H54 (cell line): ENCODE measurements around the gene LRCH1.

ENCODE experiments used
- DNase-seq: peaks from one replicate; pipeline ENCODE4 v3.0.0; 2011; ENCODE audit warnings: low spot score, mixed read lengths; ENCODE audit not compliant: insufficient read length
- FAIRE-seq: peaks from 3 replicates; lab custom pipeline; 2011; peaks lifted over from hg19 to GRCh38; lab: Jason Lieb, UNC
- POLR2A ChIP-seq: IDR thresholded peaks from 2 replicates; pipeline ENCODE4 v1.6.1; 2011; ENCODE audit warnings: low read depth, mild to moderate bottlenecking, low read length

The LRCH1 gene

DNA sequence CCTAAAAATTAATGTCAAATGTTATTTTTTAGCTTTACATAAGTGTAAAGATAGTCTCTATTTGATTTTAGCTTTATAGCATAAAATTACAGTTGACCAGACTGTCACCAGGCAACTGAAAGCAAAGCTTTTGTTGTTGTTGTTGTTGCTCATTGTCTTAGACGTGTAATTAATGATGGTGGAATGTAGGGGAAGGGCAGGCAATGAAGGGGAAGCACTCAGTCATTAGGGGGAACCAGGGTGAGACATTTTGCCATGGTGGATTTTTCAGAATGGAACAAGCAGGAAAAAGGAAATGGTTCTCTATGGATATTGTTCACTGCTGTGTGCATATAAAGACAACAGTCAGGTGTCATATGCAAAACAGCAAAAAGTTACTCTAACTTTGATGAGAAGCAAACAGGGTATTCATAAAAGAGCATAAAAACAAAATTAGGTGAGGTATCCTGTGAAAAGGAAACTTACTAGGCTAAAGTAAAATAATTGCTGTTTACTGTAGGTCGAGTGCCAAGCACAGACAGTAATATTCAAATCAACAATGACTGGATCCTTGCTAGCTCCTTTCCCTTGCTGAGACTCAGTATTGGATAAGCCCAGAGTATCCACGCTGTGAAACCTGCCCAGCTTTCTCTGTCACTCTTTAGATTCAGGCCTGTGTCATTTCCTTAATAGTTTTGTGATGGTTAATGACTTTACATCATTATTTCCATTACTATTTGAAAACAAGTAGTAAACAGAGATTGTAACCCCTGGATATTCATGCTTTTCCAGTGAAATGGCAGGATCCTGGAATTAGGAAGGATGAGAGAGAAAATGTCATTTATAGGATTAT lies 110.5 kb downstream of the LRCH1 start:
- no peak for TF ChIP-seq POLR2A
- no peak for DNase-seq
- FAIRE-seq, result no peak

DNA sequence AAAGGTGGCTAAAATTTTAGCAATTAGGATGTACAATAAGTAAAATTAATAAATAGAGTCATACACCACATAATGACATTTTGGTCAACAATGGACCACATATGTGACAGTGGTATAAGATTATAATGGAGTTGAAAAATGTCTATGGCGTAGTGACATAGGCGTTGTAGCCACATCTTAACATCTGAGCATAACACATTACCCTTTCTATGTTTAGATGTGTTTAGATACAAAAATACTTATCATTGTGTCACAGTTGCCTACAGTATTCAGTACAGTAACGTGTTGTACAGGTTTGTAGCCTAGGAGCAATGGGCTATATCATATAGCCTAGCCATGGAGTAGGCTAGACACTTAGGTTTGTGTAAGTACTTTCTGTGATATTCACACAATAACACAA lies 111.2 kb downstream of the LRCH1 start:
- TF ChIP-seq POLR2A, result no peak
- FAIRE-seq (no peak), DNase-seq (no peak)

GRCh38 chr13:46665248-46665632 lies 112.3 kb downstream of the LRCH1 start:
- DNase-seq (no peak), FAIRE-seq (no peak)
- no peak for TF ChIP-seq POLR2A

DNA sequence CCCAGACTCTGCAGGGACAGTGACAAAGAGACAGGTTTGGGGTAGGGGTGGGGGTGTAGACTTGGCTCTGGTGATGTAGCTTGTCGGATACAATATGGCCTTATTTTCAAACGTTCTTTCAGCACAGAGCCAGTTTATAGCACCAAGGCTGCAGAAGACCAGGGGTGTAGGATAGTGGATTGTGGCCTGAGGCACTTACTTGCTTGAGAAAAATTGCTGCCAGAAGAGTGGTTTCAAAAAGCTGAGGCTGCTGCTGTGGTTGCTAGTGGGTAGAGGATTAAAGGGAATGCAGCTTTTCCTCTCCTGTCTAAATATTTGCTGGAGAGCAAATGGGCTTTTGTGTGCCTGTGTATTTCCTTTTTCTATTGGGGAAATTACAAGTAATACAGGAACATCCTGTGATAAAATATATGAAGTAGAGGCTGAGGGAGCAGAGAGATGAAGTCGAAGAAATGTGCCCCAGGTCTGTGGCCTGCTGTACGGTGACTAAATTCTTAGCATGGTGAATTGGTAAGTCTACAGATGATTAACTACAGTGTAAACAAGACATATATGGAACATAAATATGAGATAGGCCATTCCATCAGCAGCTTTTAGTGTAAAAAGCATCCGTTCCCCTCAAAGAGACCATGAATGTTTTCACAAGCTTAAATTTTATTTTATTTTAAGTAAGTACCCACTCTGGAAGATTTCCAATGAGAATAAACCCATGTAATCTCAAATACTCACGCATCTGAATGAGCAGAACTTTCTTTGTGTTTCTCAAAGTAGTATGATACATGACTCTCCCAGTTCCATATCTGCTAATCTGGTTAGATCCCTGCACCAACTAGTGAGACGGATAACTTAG lies 112.9 kb downstream of the LRCH1 start:
- TF ChIP-seq POLR2A, result no peak
- no peak for DNase-seq
- FAIRE-seq, result no peak

DNA sequence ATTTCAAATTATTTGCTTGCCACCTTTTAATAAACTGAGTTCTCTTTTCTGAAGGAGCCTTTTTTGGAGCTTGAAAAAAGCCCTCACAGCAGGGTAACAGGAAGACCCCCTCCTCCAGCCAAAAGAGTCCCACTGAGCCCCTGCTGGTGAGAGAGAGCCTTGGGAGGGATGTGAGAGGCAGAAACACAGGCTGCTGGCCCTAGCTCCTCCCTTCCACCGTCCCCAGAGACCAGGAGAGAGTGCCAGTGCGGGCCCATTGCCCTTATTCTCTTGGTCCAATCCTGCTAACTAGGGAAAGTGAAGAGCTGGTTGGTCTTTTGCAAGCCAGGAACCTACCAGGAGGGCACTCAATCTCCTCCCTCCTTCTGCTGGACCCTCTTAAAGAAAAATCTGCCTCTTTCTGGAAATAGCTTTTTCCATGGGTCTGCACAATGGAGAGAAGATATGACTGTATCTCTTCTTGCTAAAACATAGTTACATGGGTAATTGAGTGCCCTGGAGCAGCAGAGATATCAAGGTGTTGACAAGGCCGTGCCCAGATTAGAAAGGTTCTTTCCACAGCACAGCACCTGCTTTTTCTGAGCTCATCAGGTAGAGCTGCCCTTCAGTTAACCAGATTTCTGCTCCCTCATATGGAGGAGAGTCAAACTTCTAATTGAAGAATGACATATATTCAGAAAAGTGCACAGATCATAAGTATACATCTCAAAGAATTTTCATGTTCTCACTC lies 113.9 kb downstream of the LRCH1 start:
- no peak for TF ChIP-seq POLR2A
- FAIRE-seq, result no peak
- no peak for DNase-seq

DNA sequence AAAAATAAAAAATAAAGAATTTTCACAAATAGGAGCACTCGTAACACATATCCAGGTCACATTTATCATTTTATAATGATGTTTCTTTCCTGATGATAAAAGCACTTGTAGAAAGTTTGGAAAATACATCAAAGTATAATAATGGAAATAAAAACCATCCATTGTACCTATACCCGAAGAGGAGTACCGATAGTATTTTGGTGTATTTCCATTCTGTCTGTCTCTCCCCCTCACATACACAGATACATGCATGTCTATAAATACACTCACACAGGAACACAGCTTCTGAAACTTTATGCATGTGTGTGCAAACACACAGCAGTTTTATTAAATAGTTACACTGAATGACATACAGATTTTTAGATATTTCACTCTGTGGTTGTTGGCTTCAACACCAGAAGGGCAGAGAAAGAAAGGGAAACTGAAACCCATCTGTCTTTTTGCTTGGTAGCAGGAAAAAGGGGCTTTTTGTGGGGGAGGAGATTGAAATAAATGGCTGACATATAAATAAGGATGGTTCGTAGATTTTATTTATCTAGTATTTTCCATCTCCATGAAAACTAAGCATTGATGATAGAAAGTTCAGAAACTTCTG lies 114.8 kb downstream of the LRCH1 start:
- no peak for TF ChIP-seq POLR2A
- FAIRE-seq, result no peak

GRCh38 chr13:46668302-46668720 lies 115.3 kb downstream of the LRCH1 start:
- TF ChIP-seq POLR2A, result no peak
- peak; percentile 52 for FAIRE-seq
- no peak for DNase-seq

More for the DNA sequence above, 114.8 kb downstream of the LRCH1 start:
- no peak for DNase-seq

DNA sequence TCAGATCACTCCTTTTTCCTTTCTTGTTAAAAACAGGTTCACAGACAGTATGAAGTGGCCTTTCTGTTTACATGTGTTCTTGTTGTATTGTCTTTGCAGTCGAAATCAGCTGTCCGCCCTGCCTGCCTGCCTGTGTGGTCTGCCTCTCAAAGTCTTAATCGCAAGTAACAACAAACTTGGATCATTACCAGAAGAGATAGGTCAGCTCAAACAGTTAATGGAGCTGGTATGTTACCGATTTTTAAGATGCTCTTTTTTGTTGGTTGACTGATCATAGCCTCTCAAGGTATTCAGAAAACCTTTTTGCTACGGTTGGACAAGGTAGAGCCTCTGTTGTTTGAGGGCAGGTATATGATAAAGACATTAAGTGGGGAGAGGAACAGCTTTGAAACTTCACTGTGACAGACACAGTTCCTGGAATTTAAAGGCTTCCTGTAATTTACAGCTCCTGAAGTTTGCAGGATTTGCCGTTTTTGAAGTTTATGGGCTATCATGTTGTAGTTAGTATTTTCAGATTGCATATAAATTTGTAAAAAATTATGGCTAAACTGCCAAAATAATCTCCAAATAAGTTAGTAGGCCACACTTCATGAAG lies 116.1 kb downstream of the LRCH1 start:
- DNase-seq (no peak), FAIRE-seq (no peak)
- no peak for TF ChIP-seq POLR2A

- TF ChIP-seq POLR2A, result no peak
- no peak for DNase-seq
- FAIRE-seq, result no peak
Measured at GRCh38 chr13:46672338-46673090, 119.5 kb downstream of the LRCH1 start.

DNA sequence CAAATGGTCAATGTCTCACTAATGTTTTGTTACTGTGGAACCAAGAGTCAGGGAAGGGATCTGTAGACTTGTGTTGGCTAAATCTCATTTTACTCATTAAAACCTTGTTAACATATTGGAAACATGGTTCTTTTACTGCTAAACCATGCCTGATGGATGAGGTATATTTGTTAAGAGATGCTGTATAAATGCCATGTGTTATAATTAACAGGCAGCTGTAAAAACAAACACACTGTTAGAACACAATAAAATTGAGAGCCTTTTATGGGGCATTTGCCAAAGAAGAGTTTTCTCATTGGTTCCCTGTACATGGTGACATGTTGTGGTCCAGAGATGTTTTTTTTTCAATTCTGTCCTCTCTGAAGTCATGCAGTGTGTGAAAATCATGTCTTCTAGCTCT lies 122.0 kb downstream of the LRCH1 start:
- DNase-seq (no peak), FAIRE-seq (no peak)
- TF ChIP-seq POLR2A, result no peak

DNA sequence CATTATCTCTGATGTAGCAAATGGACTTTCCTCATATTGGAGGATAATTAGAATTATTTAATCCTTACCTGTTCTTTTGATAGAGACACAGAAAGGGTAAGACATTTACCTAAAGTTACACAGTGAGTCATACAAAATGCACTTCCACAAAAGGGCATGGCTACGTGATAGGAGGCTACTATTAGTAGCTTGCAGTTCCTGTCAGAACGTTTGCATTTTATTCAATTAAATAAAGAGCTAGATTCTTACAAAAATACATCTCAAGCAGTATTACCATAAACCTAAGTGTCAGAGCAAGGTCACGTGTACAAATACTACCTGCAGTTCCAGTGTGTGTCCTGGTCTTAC lies 123.4 kb downstream of the LRCH1 start:
- FAIRE-seq (no peak), DNase-seq (no peak)
- TF ChIP-seq POLR2A, result no peak

DNA sequence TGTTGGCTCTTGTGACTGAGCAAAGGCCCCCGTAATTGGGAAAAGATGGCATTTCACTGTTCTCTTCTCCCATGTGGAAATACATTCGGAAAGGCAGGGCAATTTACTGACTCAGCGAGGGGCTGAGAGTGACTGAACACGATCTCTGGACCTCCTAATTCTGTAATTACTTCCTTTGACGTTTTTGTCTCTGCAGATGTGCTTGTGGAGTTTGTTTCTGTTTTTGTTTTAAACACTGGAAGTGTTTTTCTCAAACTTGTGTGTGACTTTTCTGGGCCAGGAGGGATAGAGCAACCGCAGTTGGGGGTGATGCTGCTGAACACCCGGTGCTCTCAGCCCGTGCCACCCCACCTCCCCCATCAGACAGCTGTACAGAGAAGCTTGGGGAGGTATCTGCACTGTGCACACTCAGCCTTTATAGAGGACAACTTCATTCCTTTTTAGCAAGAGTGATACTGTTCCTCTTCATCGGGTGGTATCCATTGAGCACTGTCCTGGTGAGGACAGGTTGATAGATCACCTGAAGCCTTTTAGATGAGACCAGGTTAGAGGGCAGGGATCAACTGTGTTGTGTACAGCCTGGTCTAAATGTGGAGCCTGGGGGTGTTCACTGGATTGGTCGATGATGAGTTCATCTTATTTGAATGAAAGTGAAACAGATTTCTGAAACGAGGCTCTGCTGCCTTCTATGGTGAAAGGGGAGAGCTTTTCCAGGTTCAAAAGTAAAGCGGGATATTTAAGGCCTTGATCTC lies 126.6 kb downstream of the LRCH1 start:
- no peak for FAIRE-seq

More for the DNA sequence above, 126.6 kb downstream of the LRCH1 start:
- no peak for TF ChIP-seq POLR2A
- no peak for DNase-seq
